Upper lobe of left lung (tissue), 6 donors: ENCODE data around the gene ADIPOR1. TPM values are rescaled to one million over a fixed set of nuclear protein-coding genes. Genes with fewer than 3 reads are reported as not detected.
A peak's percentile ranks its signal among the peaks of the same experiment; 100 is the strongest.

ENCODE experiments used
- ATAC-seq, 2 donors: fragments of 200-7000 bp; cut with Tn5 transposase; one replicate each; pipeline ENCODE4 v1.9.1; 2022; ENCODE audit warnings: mild to moderate bottlenecking in 2 of 2, moderate library complexity in 2 of 2; ENCODE audit not compliant: low FRiP score in 2 of 2
- DNase-seq, 2 donors: peaks; one replicate each; pipeline ENCODE4 v3.0.0-alpha.2; 2019 to 2020
- H3K27ac ChIP-seq, 4 donors: fragments of 200-600 bp; sonication (generic); one replicate each; pipeline ENCODE4 v1.5.1; 2016 to 2019
- H3K27me3 ChIP-seq, 4 donors: fragments of 200-600 bp; sonication (generic); one replicate each; pipeline ENCODE4 v1.5.1; 2017 to 2019
- H3K36me3 ChIP-seq, 4 donors: fragments of 200-600 bp; sonication (generic); one replicate each; pipeline ENCODE4 v1.5.1; 2016 to 2019
- H3K4me1 ChIP-seq, 4 donors: fragments of 200-600 bp; sonication (generic); one replicate each; pipeline ENCODE4 v1.5.1; 2018 to 2019
- H3K4me3 ChIP-seq, 4 donors: fragments of 200-600 bp; sonication (generic); one replicate each; pipeline ENCODE4 v1.5.1; 2017 to 2019; ENCODE audit warnings: mild to moderate bottlenecking in 2 of 4, moderate library complexity in 1 of 4
- H3K9me3 ChIP-seq, 4 donors: fragments of 200-600 bp; sonication (generic); one replicate each; pipeline ENCODE4 v1.5.1; 2018 to 2019
- CTCF ChIP-seq, 6 experiments: fragments of 450-650 bp in 4 of 6; fragments of 200-600 bp in 2 of 6; sonication (generic) in 2 of 6; IDR thresholded peaks; one replicate each; pipeline ENCODE4 v1.5.1; 2016 to 2019; ENCODE audit warnings: antibody characterized with exemption in 6 of 6
- EP300 ChIP-seq, 4 donors: sonication (generic); formaldehyde crosslinking; IDR thresholded peaks; one replicate each; pipeline ENCODE4 v1.5.1; 2017; ENCODE audit warnings: antibody characterized with exemption in 4 of 4, control low read depth in 2 of 4
- POLR2A ChIP-seq, 4 donors: fragments of 450-650 bp; IDR thresholded peaks; one replicate each; pipeline ENCODE4 v1.5.1; 2016 to 2017; ENCODE audit warnings: antibody characterized with exemption in 4 of 4, mild to moderate bottlenecking in 2 of 4
- POLR2AphosphoS5 ChIP-seq, 2 donors: sonication (generic); formaldehyde crosslinking; IDR thresholded peaks; one replicate each; pipeline ENCODE4 v1.5.1; 2017; ENCODE audit warnings: antibody characterized with exemption in 2 of 2
- WGBS, 2 donors: methylation state at CpG; one replicate each; pipeline ENCODE4 v1.1.5; 2017 to 2018; 5-methylcytosine and 5-hydroxymethylcytosine counted together
- total RNA-seq, 6 donors: library from RNA; depleted of rRNA in 4 of 6; stranded (reverse); fragments of >200 nt in 4 of 6; gene quantifications; one replicate each; pipeline versions ENCODE4 v1.1.0 to v1.2.1, GENCODE V29; 2016 to 2021
- donor health status: DM: no; HTN: no; CAD: no; lungs with moderate emphysema.
- donor health status: DM: no; HTN: yes; CAD: no; lungs with severe emphysema.

ADIPOR1 gene
- total RNA-seq, 6 donors from 2014 or later: 57.6 to 157 (median 125) TPM

GRCh38 chr1:202964791-202965410 lies 6.8 kb upstream of the ADIPOR1 start:
- H3K4me3 ChIP-seq: no peak overlapping the region
- ATAC-seq (no peak), DNase-seq (no peak)
- H3K4me1 ChIP-seq: peaks cover 23 to 36% (median 26%) of the 10 kb centered on the region in 4 donors
- H3K9me3 ChIP-seq: no peaks in the 10 kb centered on the region
- TF ChIP-seq EP300 (IDR thresholded peaks at IDR 0.05) (no peak), POLR2A (IDR thresholded peaks at IDR 0.05) (no peak), CTCF (IDR thresholded peaks at IDR 0.05) (no peak), POLR2AphosphoS5 (IDR thresholded peaks at IDR 0.05) (no peak)
- 71 to 84% methylated on average over 6 of the region's 6 CpGs for WGBS, 2 donors
- peaks cover 0 to 36% (median 26%) of the 10 kb centered on the region in 4 donors for H3K36me3 ChIP-seq
- no peak overlapping the region for H3K27ac ChIP-seq
- no peaks in the 10 kb centered on the region for H3K27me3 ChIP-seq

GRCh38 chr1:202961220-202961880 lies 3.2 kb upstream of the ADIPOR1 start:
- Histone ChIP-seq H3K4me1 (peaks cover 22 to 30% (median 27%) of the 10 kb centered on the region in 4 donors), H3K9me3 (no peaks in the 10 kb centered on the region), H3K36me3 (peaks cover 0 to 36% (median 26%) of the 10 kb centered on the region in 4 donors), H3K4me3 (no peak overlapping the region), H3K27me3 (no peaks in the 10 kb centered on the region), H3K27ac (no peak overlapping the region)
- no peak for ATAC-seq
- 94% methylated on average over 5 of the region's 5 CpGs for WGBS, 2 donors
- no peak for TF ChIP-seq CTCF (IDR thresholded peaks at IDR 0.05)
- TF ChIP-seq EP300 (IDR thresholded peaks at IDR 0.05): no peak
- no peak for TF ChIP-seq POLR2A (IDR thresholded peaks at IDR 0.05)
- TF ChIP-seq POLR2AphosphoS5 (IDR thresholded peaks at IDR 0.05): no peak
- DNase-seq: no peak

GRCh38 chr1:202959276-202959620 lies 1.1 kb upstream of the ADIPOR1 start:
- no peak overlapping the region for H3K4me3 ChIP-seq
- no peaks in the 10 kb centered on the region for H3K9me3 ChIP-seq
- peaks cover 0 to 26% (median 23%) of the 10 kb centered on the region in 4 donors for H3K36me3 ChIP-seq
- H3K27me3 ChIP-seq: no peaks in the 10 kb centered on the region
- peaks cover 33 to 42% (median 39%) of the 10 kb centered on the region in 4 donors for H3K4me1 ChIP-seq
- H3K27ac ChIP-seq: no peak overlapping the region
- 56 to 74% methylated on average over 1 of the region's 1 CpG for WGBS, 2 donors
- TF ChIP-seq POLR2AphosphoS5 (IDR thresholded peaks at IDR 0.05): no peak
- TF ChIP-seq POLR2A (IDR thresholded peaks at IDR 0.05): no peak
- TF ChIP-seq CTCF (IDR thresholded peaks at IDR 0.05): no peak
- TF ChIP-seq EP300 (IDR thresholded peaks at IDR 0.05): no peak
- ATAC-seq (no peak), DNase-seq (no peak)

- DNase-seq (no peak), ATAC-seq (no peak)
- no peaks in the 10 kb centered on the region for H3K9me3 ChIP-seq
- H3K27me3 ChIP-seq: no peaks in the 10 kb centered on the region
- peak overlapping the region; percentile 95 to 99 (median 96) for H3K27ac ChIP-seq
- peaks cover 39 to 48% (median 44%) of the 10 kb centered on the region in 4 donors for H3K4me1 ChIP-seq
- 3% methylated on average over 10 of the region's 10 CpGs for WGBS, 2 donors
- H3K36me3 ChIP-seq: peaks cover 0 to 24% (median 18%) of the 10 kb centered on the region in 4 donors
- TF ChIP-seq EP300 (IDR thresholded peaks at IDR 0.05): no peak
- TF ChIP-seq CTCF (IDR thresholded peaks at IDR 0.05): no peak
- TF ChIP-seq POLR2AphosphoS5 (IDR thresholded peaks at IDR 0.05): no peak
- no peak for TF ChIP-seq POLR2A (IDR thresholded peaks at IDR 0.05)
- peak overlapping the region in 3 of 4 donors; percentile 83 to 94 (median 83) for H3K4me3 ChIP-seq
Measured at GRCh38 chr1:202958544-202959275, 598 bp upstream of the ADIPOR1 start.
